Kidney epithelial cell (primary cell): ENCODE data around the gene MED16. TPM values are rescaled to one million over a fixed set of nuclear protein-coding genes. Genes with fewer than 3 reads are reported as not detected.

Experiments used
- DNase-seq: peaks from one replicate; pipeline ENCODE4 v3.0.0-alpha.2; 2010; ENCODE audit warnings: low read depth
- H3K27me3 ChIP-seq: 2 replicates; pipeline ENCODE4 v1.6.0; 2011; ENCODE audit warnings: low read length; ENCODE audit not compliant: control insufficient read depth, insufficient read depth
- H3K36me3 ChIP-seq: 2 replicates; pipeline ENCODE4 v1.5.1; 2011; ENCODE audit warnings: low read length; ENCODE audit not compliant: control insufficient read depth, insufficient read depth
- H3K4me3 ChIP-seq: 2 replicates; pipeline ENCODE4 v1.5.1; 2011; ENCODE audit warnings: low read depth, mild to moderate bottlenecking, control low read depth, low read length
- CTCF ChIP-seq: IDR thresholded peaks from 2 replicates; pipeline ENCODE4 v1.5.1; 2011; ENCODE audit warnings: mild to moderate bottlenecking, moderate library complexity, low read length, control low read depth, inconsistent platforms; ENCODE audit not compliant: insufficient read depth, poor library complexity, severe bottlenecking
- total RNA-seq: library from RNA; depleted of rRNA; stranded (reverse); fragments of >200 nt; gene quantifications from 2 replicates; pipeline ENCODE4 v1.2.3, GENCODE V29; 2015

The MED16 gene
- total RNA-seq, 1 donor from 2014 or later = 40.1 TPM

DNA sequence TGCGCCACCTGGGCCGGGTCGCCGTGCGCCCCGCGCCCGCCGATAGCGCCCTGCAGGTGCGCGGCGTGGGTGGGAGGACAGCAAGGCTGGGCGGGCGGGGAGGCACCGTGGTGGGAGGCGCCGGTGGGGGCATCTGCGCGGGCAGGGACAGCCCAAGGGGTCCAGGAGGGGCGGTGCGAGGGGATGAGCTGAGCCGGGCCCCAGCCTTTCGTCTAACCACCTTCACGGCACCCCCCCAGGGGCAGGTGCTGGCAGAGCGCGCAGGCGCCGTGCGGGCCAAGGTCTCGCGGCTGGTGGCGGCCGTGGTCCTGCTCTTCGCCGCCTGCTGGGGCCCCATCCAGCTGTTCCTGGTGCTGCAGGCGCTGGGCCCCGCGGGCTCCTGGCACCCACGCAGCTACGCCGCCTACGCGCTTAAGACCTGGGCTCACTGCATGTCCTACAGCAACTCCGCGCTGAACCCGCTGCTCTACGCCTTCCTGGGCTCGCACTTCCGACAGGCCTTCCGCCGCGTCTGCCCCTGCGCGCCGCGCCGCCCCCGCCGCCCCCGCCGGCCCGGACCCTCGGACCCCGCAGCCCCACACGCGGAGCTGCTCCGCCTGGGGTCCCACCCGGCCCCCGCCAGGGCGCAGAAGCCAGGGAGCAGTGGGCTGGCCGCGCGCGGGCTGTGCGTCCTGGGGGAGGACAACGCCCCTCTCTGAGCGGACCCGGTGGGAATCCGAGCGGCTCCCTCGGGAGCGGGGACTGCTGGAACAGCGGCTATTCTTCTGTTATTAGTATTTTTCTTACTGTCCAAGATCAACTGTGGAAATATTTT lies 27.3 kb upstream of the MED16 start:
- H3K4me3 ChIP-seq = no peak overlapping the region
- H3K27me3 ChIP-seq = peaks cover 44% of the 10 kb centered on the region
- TF ChIP-seq CTCF = no peak
- no peak for DNase-seq
- H3K36me3 ChIP-seq = no peaks in the 10 kb centered on the region

DNA sequence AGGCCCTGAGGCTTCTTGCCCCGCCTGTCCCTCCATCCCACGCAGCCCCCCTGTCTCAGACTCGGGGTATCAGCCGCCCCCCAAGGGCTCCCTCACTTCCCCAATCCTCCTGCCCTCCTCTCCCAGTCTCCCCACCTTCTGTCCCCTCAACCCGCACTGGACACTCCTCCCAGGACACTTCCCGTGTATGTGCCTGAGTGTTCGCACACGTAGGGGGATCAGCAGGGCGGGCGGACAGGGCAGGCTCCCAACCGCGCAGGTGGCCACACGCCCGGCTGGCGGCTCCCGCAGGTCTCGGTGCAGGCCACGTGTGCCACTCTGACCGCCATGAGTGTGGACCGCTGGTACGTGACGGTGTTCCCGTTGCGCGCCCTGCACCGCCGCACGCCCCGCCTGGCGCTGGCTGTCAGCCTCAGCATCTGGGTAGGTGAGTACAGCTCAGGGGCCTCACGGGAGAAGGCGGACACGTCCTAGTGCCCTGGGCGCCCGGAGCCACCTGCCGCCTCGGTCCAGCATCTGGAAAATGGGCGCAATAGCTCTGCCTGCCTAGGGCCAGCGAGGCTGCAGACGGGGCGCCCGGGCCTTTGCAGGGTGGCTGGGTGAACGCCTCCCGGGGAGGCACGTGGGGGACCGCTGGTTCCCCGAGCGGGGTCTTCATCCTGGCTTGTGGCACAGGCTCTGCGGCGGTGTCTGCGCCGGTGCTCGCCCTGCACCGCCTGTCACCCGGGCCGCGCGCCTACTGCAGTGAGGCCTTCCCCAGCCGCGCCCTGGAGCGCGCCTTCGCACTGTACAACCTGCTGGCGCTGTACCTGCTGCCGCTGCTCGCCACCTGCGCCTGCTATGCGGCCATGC lies 26.4 kb upstream of the MED16 start:
- no peak for DNase-seq
- Histone ChIP-seq H3K4me3 (no peak overlapping the region), H3K27me3 (peaks cover 44% of the 10 kb centered on the region), H3K36me3 (no peaks in the 10 kb centered on the region)
- no peak for TF ChIP-seq CTCF

- Histone ChIP-seq H3K27me3 (peaks cover 44% of the 10 kb centered on the region), H3K4me3 (no peak overlapping the region)
- no peak for TF ChIP-seq CTCF
Observed at GRCh38 chr19:918481-919198, 25.7 kb upstream of the MED16 start.

DNA sequence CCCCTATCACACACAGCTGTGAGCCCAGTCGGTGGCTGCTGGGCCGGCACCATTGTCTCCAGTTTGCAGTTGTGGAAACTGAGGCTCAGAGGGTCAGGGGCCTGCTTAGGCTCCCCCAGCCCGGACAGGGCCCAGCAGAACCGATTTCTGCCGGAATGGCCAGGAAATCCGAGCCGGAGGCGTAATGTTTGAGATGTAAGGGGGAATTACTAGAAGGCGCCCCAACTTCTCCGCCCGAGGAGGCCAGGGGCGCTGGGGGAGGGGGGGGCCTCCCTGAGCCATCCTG lies 25.1 kb upstream of the MED16 start:
- Histone ChIP-seq H3K4me3 (no peak overlapping the region), H3K36me3 (no peaks in the 10 kb centered on the region), H3K27me3 (peaks cover 44% of the 10 kb centered on the region)
- DNase-seq = no peak
- no peak for TF ChIP-seq CTCF

More at GRCh38 chr19:918481-919198, 25.7 kb upstream of the MED16 start:
- no peak for DNase-seq
- H3K36me3 ChIP-seq = no peaks in the 10 kb centered on the region

GRCh38 chr19:917323-918151 lies 24.6 kb upstream of the MED16 start, which contains the start of gene KISS1R:
TSS of gene KISS1R (plus strand) at chr19:917333. CDS start at chr19:917503, 170 bp downstream.
- peaks cover 44% of the 10 kb centered on the region for H3K27me3 ChIP-seq
- no peaks in the 10 kb centered on the region for H3K36me3 ChIP-seq
- peak; percentile 37 for TF ChIP-seq CTCF
- H3K4me3 ChIP-seq = peak within 1 kb of the TSS; percentile 22
- no peak for DNase-seq
